HUES48 (cell line): ENCODE results near the gene FGF16.
A peak's percentile ranks its signal among the peaks of the same experiment; 100 is the strongest.
"Not testable (repeated sequence)": the region's sequence is repeated elsewhere in the genome, so short reads cannot be mapped to it uniquely, and the experiment has no call there.

ENCODE experiments used
- H3K27ac ChIP-seq: one replicate; pipeline ENCODE4 v1.7.0; 2013; ENCODE audit warnings: low read depth, low read length, inconsistent platforms
- H3K27me3 ChIP-seq: 2 replicates; pipeline ENCODE4 v1.6.1; 2013; ENCODE audit warnings: mild to moderate bottlenecking, low read length; ENCODE audit not compliant: control insufficient read depth, insufficient read depth
- H3K36me3 ChIP-seq: 2 replicates; pipeline ENCODE4 v1.6.1; 2013; ENCODE audit warnings: low read length; ENCODE audit not compliant: control insufficient read depth, insufficient read depth
- H3K4me1 ChIP-seq: 2 replicates; pipeline ENCODE4 v1.6.1; 2013; ENCODE audit warnings: mild to moderate bottlenecking, low read length; ENCODE audit not compliant: control insufficient read depth, insufficient read depth
- H3K4me3 ChIP-seq: 2 replicates; pipeline ENCODE4 v1.5.1; 2013; ENCODE audit warnings: mild to moderate bottlenecking, low read depth, low read length
- H3K9ac ChIP-seq: 2 replicates; pipeline ENCODE4 v1.6.1; 2013; ENCODE audit warnings: mild to moderate bottlenecking, low read depth, low read length, moderate library complexity
- H3K9me3 ChIP-seq: 2 replicates; pipeline ENCODE4 v1.6.1; 2013; ENCODE audit warnings: low read length; ENCODE audit not compliant: control insufficient read depth, insufficient read depth

FGF16 gene

GRCh38 chrX:77446908-77447652 is at the start of gene FGF16:
Gene FGF16, plus strand, starts transcription at chrX:77447389. Its CDS starts 286 bp downstream, at chrX:77447675.
- no peaks in the 10 kb centered on the region for H3K4me1 ChIP-seq
- H3K9me3 ChIP-seq = peaks cover 34% of the 10 kb centered on the region
- peaks cover 21% of the 10 kb centered on the region; the same call in 1 of the 2 replicates for H3K27me3 ChIP-seq
- H3K36me3 ChIP-seq = no peaks in the 10 kb centered on the region
- peak within 1 kb of the TSS; percentile 54 for H3K9ac ChIP-seq
- no peak within 1 kb of the TSS for H3K27ac ChIP-seq
- peak within 1 kb of the TSS; percentile 65 for H3K4me3 ChIP-seq

DNA sequence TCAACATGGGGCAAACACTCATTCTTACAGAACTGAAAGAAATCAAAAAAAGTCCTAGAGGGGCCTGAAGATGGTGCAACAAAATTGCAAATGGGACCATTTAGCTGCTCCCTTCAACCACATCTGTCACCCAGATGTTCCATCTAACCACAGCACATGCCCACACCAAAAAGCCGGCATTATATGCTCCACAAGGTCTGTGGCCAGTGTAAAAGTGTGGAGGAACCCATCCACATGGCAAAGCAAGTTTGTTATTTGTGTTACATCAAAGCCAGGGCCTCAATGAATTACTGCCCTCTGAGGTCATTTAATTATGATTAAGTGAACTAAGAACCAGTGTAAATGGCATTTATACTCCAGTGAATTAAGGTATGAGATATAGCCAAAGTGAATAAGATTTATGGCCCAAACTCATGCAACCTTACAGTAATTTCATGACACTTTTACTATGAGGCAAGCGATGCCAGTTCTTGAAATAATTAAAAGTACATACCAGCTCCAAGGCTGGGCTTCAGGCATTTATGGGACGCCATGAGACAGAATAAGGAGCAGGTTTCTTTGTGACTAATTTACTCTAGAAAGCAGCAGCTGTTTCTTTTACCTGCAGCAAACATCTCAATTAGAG is 48.7 kb upstream of the FGF16 start:
- H3K4me1 ChIP-seq = no peaks in the 10 kb centered on the region
- no peak overlapping the region for H3K4me3 ChIP-seq
- H3K9ac ChIP-seq = no peak overlapping the region
- H3K9me3 ChIP-seq = peaks cover 32% of the 10 kb centered on the region
- H3K36me3 ChIP-seq = no peaks in the 10 kb centered on the region
- H3K27me3 ChIP-seq = no peaks in the 10 kb centered on the region
- H3K27ac ChIP-seq = no peak overlapping the region

- H3K36me3 ChIP-seq = no peaks in the 10 kb centered on the region
- H3K27me3 ChIP-seq = no peaks in the 10 kb centered on the region
- no peak overlapping the region for H3K9ac ChIP-seq
- no peaks in the 10 kb centered on the region for H3K4me1 ChIP-seq
- H3K9me3 ChIP-seq = peaks cover 27% of the 10 kb centered on the region
- no peak overlapping the region for H3K27ac ChIP-seq
- no peak overlapping the region for H3K4me3 ChIP-seq
Measured at GRCh38 chrX:77404419-77404818, 42.8 kb upstream of the FGF16 start.

DNA sequence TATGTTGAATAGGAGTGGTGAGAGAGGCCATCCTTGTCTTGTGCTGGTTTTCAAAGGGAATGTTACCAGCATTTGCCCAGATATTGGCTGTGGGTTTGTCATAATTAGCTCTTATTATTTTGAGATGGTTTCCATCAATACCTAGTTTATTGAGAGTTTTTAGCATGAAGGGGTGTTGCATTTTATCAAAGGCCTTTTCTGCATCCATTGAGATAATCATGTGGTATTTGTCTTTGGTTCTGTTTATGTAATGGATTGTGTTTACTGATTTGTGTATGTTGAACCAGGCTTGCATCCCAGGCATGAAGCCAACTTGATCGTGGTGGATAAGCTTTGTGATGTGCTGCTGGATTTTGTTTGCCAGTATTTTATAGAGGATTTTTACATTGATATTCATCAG is 39.4 kb upstream of the FGF16 start:
- H3K4me1 ChIP-seq, H3K27ac ChIP-seq, H3K27me3 ChIP-seq, H3K36me3 ChIP-seq, H3K9ac ChIP-seq, H3K4me3 ChIP-seq: not testable (repeated sequence)
- H3K9me3 ChIP-seq = peaks cover 19% of the 10 kb centered on the region

- no peak overlapping the region for H3K9ac ChIP-seq
- H3K27ac ChIP-seq = no peak overlapping the region
- no peaks in the 10 kb centered on the region for H3K36me3 ChIP-seq
- H3K4me1 ChIP-seq = no peaks in the 10 kb centered on the region
- no peaks in the 10 kb centered on the region for H3K27me3 ChIP-seq
- no peak overlapping the region for H3K4me3 ChIP-seq
- H3K9me3 ChIP-seq = peaks cover 44% of the 10 kb centered on the region
Measured at GRCh38 chrX:77412631-77413030, 34.6 kb upstream of the FGF16 start.

DNA sequence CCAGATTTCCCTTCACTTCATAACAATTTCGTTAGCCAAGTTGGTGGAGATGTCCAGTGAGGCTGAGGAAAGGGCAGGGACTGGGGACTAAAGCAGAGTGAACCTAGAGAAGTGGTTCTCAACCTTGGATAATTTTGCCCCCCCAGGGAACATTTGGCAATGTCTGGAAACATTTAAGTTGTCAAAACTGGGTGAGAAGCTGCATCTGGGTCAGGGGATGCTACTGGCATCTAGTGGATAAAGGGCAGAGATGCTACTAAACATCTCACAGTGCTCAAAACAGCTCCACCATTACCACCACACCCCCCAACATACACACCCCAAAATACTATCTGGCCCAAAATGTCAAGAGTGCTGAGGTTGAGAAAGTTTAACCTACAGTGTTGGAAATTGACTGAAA is 32.0 kb upstream of the FGF16 start:
- Histone ChIP-seq H3K27me3 (no peaks in the 10 kb centered on the region), H3K4me1 (no peaks in the 10 kb centered on the region), H3K9ac (no peak overlapping the region), H3K9me3 (peaks cover 54% of the 10 kb centered on the region), H3K27ac (no peak overlapping the region), H3K4me3 (no peak overlapping the region), H3K36me3 (no peaks in the 10 kb centered on the region)

GRCh38 chrX:77415882-77416281 is 31.3 kb upstream of the FGF16 start:
- Histone ChIP-seq H3K27me3 (no peaks in the 10 kb centered on the region), H3K36me3 (no peaks in the 10 kb centered on the region), H3K27ac (no peak overlapping the region), H3K9ac (no peak overlapping the region), H3K4me1 (no peaks in the 10 kb centered on the region), H3K4me3 (no peak overlapping the region), H3K9me3 (peaks cover 54% of the 10 kb centered on the region)

- Histone ChIP-seq H3K4me3 (no peak overlapping the region; the same call in 1 of the 2 replicates), H3K36me3 (no peaks in the 10 kb centered on the region), H3K27ac (peak overlapping the region; percentile 94), H3K9me3 (peaks cover 27% of the 10 kb centered on the region), H3K27me3 (no peaks in the 10 kb centered on the region), H3K4me1 (peaks cover 23% of the 10 kb centered on the region), H3K9ac (peak overlapping the region; percentile 50; the same call in 1 of the 2 replicates)
Measured at GRCh38 chrX:77422891-77423648, 24.1 kb upstream of the FGF16 start.

- H3K27ac ChIP-seq = no peak overlapping the region
- no peaks in the 10 kb centered on the region for H3K36me3 ChIP-seq
- no peaks in the 10 kb centered on the region for H3K27me3 ChIP-seq
- peaks cover 30% of the 10 kb centered on the region; the same call in 1 of the 2 replicates for H3K9me3 ChIP-seq
- no peak overlapping the region for H3K9ac ChIP-seq
- H3K4me3 ChIP-seq = no peak overlapping the region
- H3K4me1 ChIP-seq = peaks cover 22% of the 10 kb centered on the region
Measured at GRCh38 chrX:77426811-77427210, 20.4 kb upstream of the FGF16 start.

DNA sequence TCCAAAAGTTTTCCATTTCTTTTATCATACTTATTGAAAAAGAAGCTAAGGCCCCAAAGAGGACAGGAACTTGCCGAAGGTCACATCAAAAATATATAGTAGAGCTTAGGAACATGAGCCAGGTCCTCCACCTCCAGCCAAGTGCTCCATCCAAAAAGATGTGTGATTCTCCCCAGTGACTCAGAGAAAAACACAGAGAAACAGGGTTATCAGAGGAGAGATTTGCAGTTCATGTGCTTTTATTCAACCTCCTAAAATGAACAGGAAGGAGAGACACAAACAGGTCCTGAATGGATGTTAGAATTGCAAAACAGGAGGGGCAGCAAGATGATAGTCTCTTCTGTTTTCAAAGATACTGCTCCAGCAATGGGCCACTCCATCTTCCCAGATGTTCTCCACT is 19.6 kb upstream of the FGF16 start:
- H3K27me3 ChIP-seq = no peaks in the 10 kb centered on the region
- H3K36me3 ChIP-seq = no peaks in the 10 kb centered on the region
- peaks cover 25% of the 10 kb centered on the region; the same call in 1 of the 2 replicates for H3K9me3 ChIP-seq
- H3K9ac ChIP-seq = no peak overlapping the region
- peaks cover 14% of the 10 kb centered on the region for H3K4me1 ChIP-seq
- no peak overlapping the region for H3K27ac ChIP-seq
- H3K4me3 ChIP-seq = no peak overlapping the region

- no peak overlapping the region for H3K9ac ChIP-seq
- no peak overlapping the region for H3K27ac ChIP-seq
- H3K36me3 ChIP-seq = no peaks in the 10 kb centered on the region
- H3K9me3 ChIP-seq = peaks cover 29% of the 10 kb centered on the region; the same call in 1 of the 2 replicates
- H3K27me3 ChIP-seq = no peaks in the 10 kb centered on the region
- peaks cover 10% of the 10 kb centered on the region for H3K4me1 ChIP-seq
- H3K4me3 ChIP-seq = no peak overlapping the region
Measured at GRCh38 chrX:77428551-77428950, 18.6 kb upstream of the FGF16 start.
